ENCODE measurements around the gene VWF. TPM values are rescaled to one million over a fixed set of nuclear protein-coding genes. Genes with fewer than 3 reads are reported as not detected.

VWF gene
- total and polyA plus RNA-seq, 2 donors (not counting 3 experiments of a cell fraction or from before 2014, with no cell fraction given): 1,041 to 2,328 TPM

- H4K20me1 ChIP-seq (replicated peaks; ENCODE audit: control insufficient read depth, extremely low read depth, insufficient read depth, low read length): no peaks in the 10 kb centered on the region
- no TSS peak for BruUV-seq (replicated peaks)
- no peak overlapping the region for H3K4me3 ChIP-seq (replicated peaks in 1 of 3; ENCODE audit: insufficient read depth in 1 of 3, low read depth in 1 of 3, low read length in 3 of 3)
- no peak overlapping the region for H3K4me2 ChIP-seq (ENCODE audit: insufficient read depth, low read length)
- DNase-seq (ENCODE audit: low read depth, low spot score) (no peak), FAIRE-seq (peak; percentile 35)
- H3K4me1 ChIP-seq (ENCODE audit: control insufficient read depth, extremely low read depth, insufficient read depth, low read length): peaks cover 16% of the 10 kb centered on the region
- dilution Hi-C loops (cut with MboI; ENCODE audit: extremely low pct_ligation_motif_present, low sequenced_read_pairs) (no loop called here), intact Hi-C loops (cut with micrococcal nuclease) (no loop called here)
- H2AFZ ChIP-seq (ENCODE audit: low read depth, low read length): no peak overlapping the region
- H3K9me3 ChIP-seq (replicated peaks; ENCODE audit: control insufficient read depth, insufficient read depth, low read length): no peaks in the 10 kb centered on the region
- H3K27ac ChIP-seq (ENCODE audit: insufficient read depth, low read depth, low read length): no peak overlapping the region
- CTCF ChIA-PET: interaction anchor here (1.0 to 2.4 kb wide), 2 partner anchors 8 to 136 kb away, joined by 5 to 8 read pairs; no protein-coding TSS in a partner anchor
- H3K79me2 ChIP-seq (ENCODE audit: control insufficient read depth, insufficient read depth, low read length): peaks cover 9% of the 10 kb centered on the region
- POLR2A ChIA-PET: no interaction called here
- H3K27me3 ChIP-seq (ENCODE audit: control insufficient read depth in 2 of 2, insufficient read depth in 2 of 2, low read length in 2 of 2): no peaks in the 10 kb centered on the region
- peaks cover 58 to 84% of the 10 kb centered on the region in 2 experiments for H3K36me3 ChIP-seq (ENCODE audit: control insufficient read depth in 2 of 2, extremely low read depth in 1 of 2, insufficient read depth in 2 of 2, low read length in 2 of 2)
- no peak overlapping the region for H3K9ac ChIP-seq (replicated peaks; ENCODE audit: extremely low read depth, insufficient read depth, low read length)
- no peaks in the 10 kb centered on the region for H3K9me1 ChIP-seq (replicated peaks; ENCODE audit: control insufficient read depth, extremely low read depth, insufficient read depth, low read length)
- TF ChIP-seq FOS (IDR thresholded peaks at IDR 0.05; ENCODE audit: borderline replicate concordance, insufficient read depth, low read length) (no peak), POLR2A (IDR thresholded peaks at IDR 0.05; ENCODE audit: low read depth, low read length) (peak; percentile 16), JUN (IDR thresholded peaks at IDR 0.05; ENCODE audit: borderline replicate concordance, insufficient read depth, insufficient read length, low read depth) (no peak), GATA2 (IDR thresholded peaks at IDR 0.05; ENCODE audit: insufficient read depth, insufficient read length, low read depth, low read length) (no peak), CTCF (IDR thresholded peaks at IDR 0.05; ENCODE audit: extremely low read depth in 1 of 2, insufficient read depth in 1 of 2, low read depth in 1 of 2, low read length in 2 of 2) (no peak)
These were observed 65.2 kb downstream of the VWF start for GRCh38 chr12:6059221-6059620.

All from endothelial cell of umbilical vein (primary cell).